SK-N-SH treated with all-trans-retinoic acid at 6 μM for 48 hours (cell line): ENCODE measurements around the gene LARP4B.

Experiments used
- BACH2 ChIP-seq: fragments of 250-450 bp; sonication (Bioruptor Pico); IDR thresholded peaks from 2 replicates; pipeline ENCODE4 v1.9.0; 2021; ENCODE audit warnings: mild to moderate bottlenecking, borderline replicate concordance
- ISL1 ChIP-seq: fragments of 250-450 bp; sonication (Bioruptor Pico); IDR thresholded peaks from 2 replicates; pipeline ENCODE4 v2.1.2; 2022; ENCODE audit warnings: mild to moderate bottlenecking, moderate library complexity
- OSR1 ChIP-seq: fragments of 250-450 bp; sonication (Bioruptor Pico); IDR thresholded peaks from 2 replicates; pipeline ENCODE4 v1.8.0; 2022; ENCODE audit warnings: moderate library complexity, mild to moderate bottlenecking, inconsistent platforms
- RARB ChIP-seq: fragments of 250-450 bp; sonication (Bioruptor Pico); IDR thresholded peaks from 2 replicates; pipeline ENCODE4 v1.8.0; 2021; ENCODE audit warnings: mild to moderate bottlenecking, moderate library complexity
- TCF4 ChIP-seq: fragments of 250-450 bp; sonication (Bioruptor Pico); IDR thresholded peaks from 2 replicates; pipeline ENCODE4 v1.8.0; 2021; ENCODE audit warnings: mild to moderate bottlenecking, moderate library complexity, borderline replicate concordance
- TOX ChIP-seq: fragments of 250-450 bp; sonication (Bioruptor Pico); IDR thresholded peaks from 2 replicates; pipeline ENCODE4 v1.8.0; 2021; ENCODE audit warnings: mild to moderate bottlenecking, moderate library complexity, borderline replicate concordance
- ZC3H10 ChIP-seq: fragments of 250-450 bp; sonication (Bioruptor Pico); IDR thresholded peaks from 2 replicates; pipeline ENCODE4 v1.5.1; 2021; ENCODE audit warnings: mild to moderate bottlenecking, moderate library complexity
- ZFP3 ChIP-seq: fragments of 250-450 bp; sonication (Bioruptor Pico); IDR thresholded peaks from 2 replicates; pipeline ENCODE4 v1.5.0; 2020; ENCODE audit warnings: mild to moderate bottlenecking, moderate library complexity
- ZFP30 ChIP-seq: fragments of 450-650 bp; formaldehyde crosslinking; IDR thresholded peaks from 2 replicates; pipeline ENCODE4 v1.5.0; 2022; ENCODE audit warnings: mild to moderate bottlenecking, moderate library complexity
- ZNF565 ChIP-seq: fragments of 450-650 bp; formaldehyde crosslinking; conservative IDR thresholded peaks from 2 replicates; pipeline ENCODE4 v1.5.0; 2020; ENCODE audit warnings: low read depth, mild to moderate bottlenecking, moderate library complexity
- TF ChIP-seq, protein P1 (sequence below): fragments of 250-450 bp; sonication (Bioruptor Pico); IDR thresholded peaks from 2 replicates; pipeline ENCODE4 v1.8.0; 2020; ENCODE audit warnings: mild to moderate bottlenecking, moderate library complexity, borderline replicate concordance
- TF ChIP-seq, protein P2 (sequence below): fragments of 250-450 bp; sonication (Bioruptor Pico); IDR thresholded peaks from 2 replicates; pipeline ENCODE4 v1.8.0; 2021; ENCODE audit warnings: low read depth, mild to moderate bottlenecking, moderate library complexity, borderline replicate concordance
- TF ChIP-seq, protein P3 (sequence below): fragments of 250-450 bp; sonication (Bioruptor Pico); IDR thresholded peaks from 2 replicates; pipeline ENCODE4 v1.5.1; 2020; ENCODE audit warnings: low read depth, mild to moderate bottlenecking, moderate library complexity
- TF ChIP-seq, protein P4 (sequence below): fragments of 250-450 bp; sonication (Bioruptor Pico); IDR thresholded peaks from 2 replicates; pipeline ENCODE4 v1.5.0; 2020; ENCODE audit warnings: mild to moderate bottlenecking, moderate library complexity

DNA sequence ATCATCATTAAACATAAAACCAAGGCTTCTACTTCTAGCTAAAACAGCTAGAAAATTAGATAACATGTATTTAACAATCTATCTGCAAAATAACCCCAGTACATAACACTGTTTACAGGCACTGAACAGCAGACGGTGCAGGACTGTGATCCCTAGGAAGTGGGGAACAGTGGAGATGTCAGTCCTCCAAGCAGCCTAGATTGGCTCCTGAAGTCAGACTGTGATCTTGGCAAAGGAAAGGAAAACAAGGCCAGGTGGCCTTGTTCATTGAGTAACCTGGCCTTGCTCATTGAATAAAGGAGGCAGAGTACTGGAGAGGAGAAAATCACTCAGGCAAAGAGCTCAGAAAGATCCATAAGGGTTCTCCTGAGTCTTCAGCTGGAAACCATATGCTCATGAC, 164.3 kb downstream of the LARP4B start:
- TF ChIP-seq TOX (CRISPR knock-in tag) (no peak), ISL1 (CRISPR knock-in tag) (no peak), ZFP30 (no peak), OSR1 (no peak), TCF4 (CRISPR knock-in tag) (no peak), ZC3H10 (CRISPR knock-in tag) (no peak), RARB (CRISPR knock-in tag) (no peak), ZFP3 (CRISPR knock-in tag) (no peak), ZNF565 (CRISPR knock-in tag) (no peak), BACH2 (CRISPR knock-in tag) (no peak)
- TF ChIP-seq, protein P1, sequence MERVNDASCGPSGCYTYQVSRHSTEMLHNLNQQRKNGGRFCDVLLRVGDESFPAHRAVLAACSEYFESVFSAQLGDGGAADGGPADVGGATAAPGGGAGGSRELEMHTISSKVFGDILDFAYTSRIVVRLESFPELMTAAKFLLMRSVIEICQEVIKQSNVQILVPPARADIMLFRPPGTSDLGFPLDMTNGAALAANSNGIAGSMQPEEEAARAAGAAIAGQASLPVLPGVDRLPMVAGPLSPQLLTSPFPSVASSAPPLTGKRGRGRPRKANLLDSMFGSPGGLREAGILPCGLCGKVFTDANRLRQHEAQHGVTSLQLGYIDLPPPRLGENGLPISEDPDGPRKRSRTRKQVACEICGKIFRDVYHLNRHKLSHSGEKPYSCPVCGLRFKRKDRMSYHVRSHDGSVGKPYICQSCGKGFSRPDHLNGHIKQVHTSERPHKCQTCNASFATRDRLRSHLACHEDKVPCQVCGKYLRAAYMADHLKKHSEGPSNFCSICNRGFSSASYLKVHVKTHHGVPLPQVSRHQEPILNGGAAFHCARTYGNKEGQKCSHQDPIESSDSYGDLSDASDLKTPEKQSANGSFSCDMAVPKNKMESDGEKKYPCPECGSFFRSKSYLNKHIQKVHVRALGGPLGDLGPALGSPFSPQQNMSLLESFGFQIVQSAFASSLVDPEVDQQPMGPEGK, result no peak
- TF ChIP-seq, protein P2, sequence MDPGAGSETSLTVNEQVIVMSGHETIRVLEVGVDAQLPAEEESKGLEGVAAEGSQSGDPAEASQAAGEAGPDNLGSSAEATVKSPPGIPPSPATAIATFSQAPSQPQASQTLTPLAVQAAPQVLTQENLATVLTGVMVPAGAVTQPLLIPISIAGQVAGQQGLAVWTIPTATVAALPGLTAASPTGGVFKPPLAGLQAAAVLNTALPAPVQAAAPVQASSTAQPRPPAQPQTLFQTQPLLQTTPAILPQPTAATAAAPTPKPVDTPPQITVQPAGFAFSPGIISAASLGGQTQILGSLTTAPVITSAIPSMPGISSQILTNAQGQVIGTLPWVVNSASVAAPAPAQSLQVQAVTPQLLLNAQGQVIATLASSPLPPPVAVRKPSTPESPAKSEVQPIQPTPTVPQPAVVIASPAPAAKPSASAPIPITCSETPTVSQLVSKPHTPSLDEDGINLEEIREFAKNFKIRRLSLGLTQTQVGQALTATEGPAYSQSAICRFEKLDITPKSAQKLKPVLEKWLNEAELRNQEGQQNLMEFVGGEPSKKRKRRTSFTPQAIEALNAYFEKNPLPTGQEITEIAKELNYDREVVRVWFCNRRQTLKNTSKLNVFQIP, result no peak
- TF ChIP-seq, protein P3, sequence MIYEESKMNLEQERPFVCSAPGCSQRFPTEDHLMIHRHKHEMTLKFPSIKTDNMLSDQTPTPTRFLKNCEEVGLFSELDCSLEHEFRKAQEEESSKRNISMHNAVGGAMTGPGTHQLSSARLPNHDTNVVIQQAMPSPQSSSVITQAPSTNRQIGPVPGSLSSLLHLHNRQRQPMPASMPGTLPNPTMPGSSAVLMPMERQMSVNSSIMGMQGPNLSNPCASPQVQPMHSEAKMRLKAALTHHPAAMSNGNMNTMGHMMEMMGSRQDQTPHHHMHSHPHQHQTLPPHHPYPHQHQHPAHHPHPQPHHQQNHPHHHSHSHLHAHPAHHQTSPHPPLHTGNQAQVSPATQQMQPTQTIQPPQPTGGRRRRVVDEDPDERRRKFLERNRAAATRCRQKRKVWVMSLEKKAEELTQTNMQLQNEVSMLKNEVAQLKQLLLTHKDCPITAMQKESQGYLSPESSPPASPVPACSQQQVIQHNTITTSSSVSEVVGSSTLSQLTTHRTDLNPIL (CRISPR knock-in tag), result no peak
- TF ChIP-seq, protein P4, sequence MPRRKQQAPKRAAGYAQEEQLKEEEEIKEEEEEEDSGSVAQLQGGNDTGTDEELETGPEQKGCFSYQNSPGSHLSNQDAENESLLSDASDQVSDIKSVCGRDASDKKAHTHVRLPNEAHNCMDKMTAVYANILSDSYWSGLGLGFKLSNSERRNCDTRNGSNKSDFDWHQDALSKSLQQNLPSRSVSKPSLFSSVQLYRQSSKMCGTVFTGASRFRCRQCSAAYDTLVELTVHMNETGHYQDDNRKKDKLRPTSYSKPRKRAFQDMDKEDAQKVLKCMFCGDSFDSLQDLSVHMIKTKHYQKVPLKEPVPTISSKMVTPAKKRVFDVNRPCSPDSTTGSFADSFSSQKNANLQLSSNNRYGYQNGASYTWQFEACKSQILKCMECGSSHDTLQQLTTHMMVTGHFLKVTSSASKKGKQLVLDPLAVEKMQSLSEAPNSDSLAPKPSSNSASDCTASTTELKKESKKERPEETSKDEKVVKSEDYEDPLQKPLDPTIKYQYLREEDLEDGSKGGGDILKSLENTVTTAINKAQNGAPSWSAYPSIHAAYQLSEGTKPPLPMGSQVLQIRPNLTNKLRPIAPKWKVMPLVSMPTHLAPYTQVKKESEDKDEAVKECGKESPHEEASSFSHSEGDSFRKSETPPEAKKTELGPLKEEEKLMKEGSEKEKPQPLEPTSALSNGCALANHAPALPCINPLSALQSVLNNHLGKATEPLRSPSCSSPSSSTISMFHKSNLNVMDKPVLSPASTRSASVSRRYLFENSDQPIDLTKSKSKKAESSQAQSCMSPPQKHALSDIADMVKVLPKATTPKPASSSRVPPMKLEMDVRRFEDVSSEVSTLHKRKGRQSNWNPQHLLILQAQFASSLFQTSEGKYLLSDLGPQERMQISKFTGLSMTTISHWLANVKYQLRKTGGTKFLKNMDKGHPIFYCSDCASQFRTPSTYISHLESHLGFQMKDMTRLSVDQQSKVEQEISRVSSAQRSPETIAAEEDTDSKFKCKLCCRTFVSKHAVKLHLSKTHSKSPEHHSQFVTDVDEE (CRISPR knock-in tag), result no peak
